ENCODE data around the gene RTN4RL2. TPM values are rescaled to one million over a fixed set of nuclear protein-coding genes. Genes with fewer than 3 reads are reported as not detected.

The RTN4RL2 gene
- total and polyA plus RNA-seq, 9 of the 15 experiments (the other 6 are each of a cell fraction or from before 2014, with no cell fraction given) = 0.06 to 1.9 (median 0.34) TPM; not detected in 4

- no peak for TF ChIP-seq ZNF395 (CRISPR knock-in tag; IDR thresholded peaks at IDR 0.05)
- peak; percentile 43 to 57 for TF ChIP-seq E2F6 (IDR thresholded peaks at IDR 0.05; ENCODE audit: borderline replicate concordance in 1 of 2, extremely low read depth in 1 of 2, insufficient read depth in 1 of 2, insufficient read length in 1 of 2, low read depth in 1 of 2, low read length in 1 of 2, poor library complexity in 1 of 2, severe bottlenecking in 1 of 2)
- TF ChIP-seq ZNF696 (CRISPR knock-in tag; conservative IDR thresholded peaks at IDR 0.05) = no peak
- peak; percentile 77 for TF ChIP-seq POLR2A (conservative IDR thresholded peaks at IDR 0.05)
- no peak for TF ChIP-seq RFX5 (IDR thresholded peaks at IDR 0.05; ENCODE audit: low read depth, low read length)
- no peak for TF ChIP-seq ZNF561 (CRISPR knock-in tag; conservative IDR thresholded peaks at IDR 0.05)
- TF ChIP-seq ZNF143 (CRISPR knock-in tag; IDR thresholded peaks at IDR 0.05) = no peak
- no peak for TF ChIP-seq HMG20B (CRISPR knock-in tag; IDR thresholded peaks at IDR 0.05)
- no peak for TF ChIP-seq PATZ1 (CRISPR knock-in tag; IDR thresholded peaks at IDR 0.05; ENCODE audit: borderline replicate concordance)
- TF ChIP-seq ZBED1 (IDR thresholded peaks at IDR 0.05) = no peak
- TF ChIP-seq CREB5 (CRISPR knock-in tag; IDR thresholded peaks at IDR 0.05) = no peak
- peak; percentile 74 for TF ChIP-seq NFIC (IDR thresholded peaks at IDR 0.05)
- 0 out of 2 replicates have a peak, but pooled peaks have one; percentile 9 for TF ChIP-seq HDAC6 (IDR thresholded peaks at IDR 0.05; ENCODE audit: low read depth, low read length)
- TF ChIP-seq EGR1 (conservative IDR thresholded peaks at IDR 0.05) = peak; percentile 42
- TF ChIP-seq MCM3 (IDR thresholded peaks at IDR 0.05) = no peak
- TF ChIP-seq FOXK2 (conservative IDR thresholded peaks at IDR 0.05 in 1 of 2, IDR thresholded peaks at IDR 0.05 in 1 of 2; ENCODE audit: low read depth in 2 of 2) = peak in 1 of 2 experiments; percentile 40; a peak in 2 of 4 replicates
- no peak for TF ChIP-seq TCF7L2 (IDR thresholded peaks at IDR 0.05; ENCODE audit: low read depth, low read length)
- no peak for TF ChIP-seq MTA2 (IDR thresholded peaks at IDR 0.05; ENCODE audit: low read depth)
- no peak for TF ChIP-seq HSF4 (CRISPR knock-in tag; IDR thresholded peaks at IDR 0.05; ENCODE audit: borderline replicate concordance)
- TF ChIP-seq ARNT (IDR thresholded peaks at IDR 0.05) = no peak
- TF ChIP-seq ZC3H4 (CRISPR knock-in tag; IDR thresholded peaks at IDR 0.05; ENCODE audit: borderline replicate concordance) = no peak
- peak in 1 of 2 experiments; percentile 61; a peak in 2 of 4 replicates for TF ChIP-seq SIN3A (IDR thresholded peaks at IDR 0.05; ENCODE audit: borderline replicate concordance in 2 of 2, control insufficient read depth in 1 of 2, low read depth in 2 of 2, low read length in 2 of 2)
- TF ChIP-seq ILK (tag; IDR thresholded peaks at IDR 0.05; ENCODE audit: borderline replicate concordance, low read depth) = no peak
- no peak for TF ChIP-seq TAF7 (tag; IDR thresholded peaks at IDR 0.05)
Observed at GRCh38 chr11:57515332-57516060, 55.2 kb downstream of the RTN4RL2 start, which contains the start of gene SLC43A1 (continued).
